Parathyroid adenoma (tissue), 2 donors: ENCODE data around the gene TCF19.

Source experiments
- H2AFZ ChIP-seq: fragments of 300-600 bp; sonication (generic); one replicate; pipeline ENCODE4 v1.7.0; 2017; ENCODE audit warnings: antibody characterized with exemption, mild to moderate bottlenecking
- H3K27ac ChIP-seq: fragments of 300-600 bp; sonication (generic); one replicate; pipeline ENCODE4 v1.7.0; 2017
- H3K27me3 ChIP-seq: fragments of 300-600 bp; sonication (generic); one replicate; pipeline ENCODE4 v1.7.0; 2017; ENCODE audit warnings: low read length; ENCODE audit not compliant: control insufficient read depth, insufficient read depth
- H3K36me3 ChIP-seq: fragments of 300-600 bp; sonication (generic); one replicate; pipeline ENCODE4 v1.7.0; 2017; ENCODE audit warnings: low read length; ENCODE audit not compliant: control insufficient read depth, insufficient read depth
- H3K4me1 ChIP-seq: fragments of 300-600 bp; sonication (generic); one replicate; pipeline ENCODE4 v1.7.0; 2017; ENCODE audit warnings: control low read depth
- H3K4me2 ChIP-seq: fragments of 300-600 bp; sonication (generic); one replicate; pipeline ENCODE4 v1.7.0; 2017; ENCODE audit warnings: low read length
- H3K4me3 ChIP-seq: fragments of 300-600 bp; sonication (generic); one replicate; pipeline ENCODE4 v1.7.0; 2017; ENCODE audit warnings: low read depth, low read length
- H3K79me2 ChIP-seq: fragments of 300-600 bp; sonication (generic); one replicate; pipeline ENCODE4 v1.7.0; 2017; ENCODE audit warnings: control low read depth
- H3K9ac ChIP-seq: fragments of 300-600 bp; sonication (generic); one replicate; pipeline ENCODE4 v1.7.0; 2017; ENCODE audit warnings: mild to moderate bottlenecking
- H3K9me3 ChIP-seq: fragments of 300-600 bp; sonication (generic); one replicate; pipeline ENCODE4 v1.7.0; 2017; ENCODE audit warnings: low read length; ENCODE audit not compliant: control insufficient read depth
- CTCF ChIP-seq: fragments of 300-600 bp; sonication (generic); IDR thresholded peaks from one replicate; pipeline ENCODE4 v1.7.0; 2017; ENCODE audit warnings: antibody characterized with exemption, mild to moderate bottlenecking
- donor health status: primary hyperparathyroidism.

Gene TCF19

GRCh38 chr6:31135710-31136109 lies 22.7 kb upstream of the TCF19 start:
- TF ChIP-seq CTCF, result no peak
- H3K4me2 ChIP-seq, result no peak overlapping the region
- H3K79me2 ChIP-seq, result no peaks in the 10 kb centered on the region
- no peak overlapping the region for H3K4me3 ChIP-seq
- no peaks in the 10 kb centered on the region for H3K36me3 ChIP-seq
- no peak overlapping the region for H2AFZ ChIP-seq
- H3K9ac ChIP-seq, result no peak overlapping the region
- no peaks in the 10 kb centered on the region for H3K27me3 ChIP-seq
- H3K9me3 ChIP-seq, result no peaks in the 10 kb centered on the region
- no peak overlapping the region for H3K27ac ChIP-seq
- no peaks in the 10 kb centered on the region for H3K4me1 ChIP-seq

- Histone ChIP-seq H3K4me3 (no peak within 1 kb of the TSS), H3K27ac (no peak within 1 kb of the TSS), H3K4me2 (no peak within 1 kb of the TSS), H3K36me3 (no peaks in the 10 kb centered on the region), H3K4me1 (no peaks in the 10 kb centered on the region), H2AFZ (peak within 1 kb of the TSS; percentile 85), H3K79me2 (no peaks in the 10 kb centered on the region), H3K27me3 (no peaks in the 10 kb centered on the region), H3K9ac (no peak within 1 kb of the TSS), H3K9me3 (no peaks in the 10 kb centered on the region)
- TF ChIP-seq CTCF, result no peak
Observed at GRCh38 chr6:31138982-31139381, 19.4 kb upstream of the TCF19 start, which contains the start of gene PSORS1C2. Gene PSORS1C2, minus strand, starts transcription at chr6:31139066. Its CDS starts 40 bp downstream, at chr6:31139026.

- H3K36me3 ChIP-seq, result no peaks in the 10 kb centered on the region
- H3K27me3 ChIP-seq, result no peaks in the 10 kb centered on the region
- H3K4me3 ChIP-seq, result no peak overlapping the region
- no peak overlapping the region for H3K4me2 ChIP-seq
- H3K79me2 ChIP-seq, result no peaks in the 10 kb centered on the region
- H3K4me1 ChIP-seq, result no peaks in the 10 kb centered on the region
- no peaks in the 10 kb centered on the region for H3K9me3 ChIP-seq
- H3K9ac ChIP-seq, result no peak overlapping the region
- no peak overlapping the region for H3K27ac ChIP-seq
- TF ChIP-seq CTCF, result no peak
- H2AFZ ChIP-seq, result peak overlapping the region; percentile 5
Observed at GRCh38 chr6:31139599-31139998, 18.8 kb upstream of the TCF19 start.

- no peak overlapping the region for H3K9ac ChIP-seq
- H3K9me3 ChIP-seq, result no peaks in the 10 kb centered on the region
- no peaks in the 10 kb centered on the region for H3K79me2 ChIP-seq
- H3K27me3 ChIP-seq, result no peaks in the 10 kb centered on the region
- H3K4me2 ChIP-seq, result no peak overlapping the region
- no peak overlapping the region for H3K27ac ChIP-seq
- H3K36me3 ChIP-seq, result no peaks in the 10 kb centered on the region
- no peak overlapping the region for H3K4me3 ChIP-seq
- H3K4me1 ChIP-seq, result no peaks in the 10 kb centered on the region
- TF ChIP-seq CTCF, result no peak
- no peak overlapping the region for H2AFZ ChIP-seq
Observed at GRCh38 chr6:31140643-31141042, 17.7 kb upstream of the TCF19 start.

- Histone ChIP-seq H3K4me1 (no peaks in the 10 kb centered on the region), H3K9ac (no peak overlapping the region), H3K9me3 (no peaks in the 10 kb centered on the region), H3K36me3 (no peaks in the 10 kb centered on the region), H3K4me3 (no peak overlapping the region), H3K4me2 (no peak overlapping the region), H3K27ac (no peak overlapping the region), H2AFZ (no peak overlapping the region), H3K27me3 (no peaks in the 10 kb centered on the region), H3K79me2 (no peaks in the 10 kb centered on the region)
- no peak for TF ChIP-seq CTCF
Observed at GRCh38 chr6:31142361-31142761, 16.0 kb upstream of the TCF19 start.
